GM20431 (cell line): ENCODE data around the gene KCNMA1.

ENCODE experiments used
- in situ Hi-C: fragments of 300-500 bp; cut with MseI, MboI; formaldehyde crosslinking; loops from one replicate; pipeline ENCODE4 v1.15.0; 2020; ENCODE audit warnings: low sequenced_read_pairs; ENCODE audit not compliant: unreplicated experiment

The KCNMA1 gene

DNA sequence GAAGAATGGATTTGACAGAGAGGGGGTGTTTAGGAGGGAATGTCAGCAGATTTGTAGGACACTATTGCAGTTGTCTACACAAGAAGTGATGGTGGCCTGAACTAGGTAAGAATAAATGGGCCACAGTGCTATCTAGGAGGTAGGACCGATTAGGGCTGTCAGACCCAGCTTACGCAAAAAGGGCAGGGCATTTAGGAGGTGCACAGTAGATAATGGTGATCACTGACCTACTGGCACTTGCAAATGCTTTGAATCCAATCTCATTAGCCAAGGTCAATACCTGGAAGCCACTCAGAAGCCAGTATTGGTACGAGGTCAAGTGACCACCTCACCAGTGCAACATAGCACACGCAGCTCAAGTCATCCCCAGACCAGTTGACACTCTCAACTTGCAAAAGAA is 330.9 kb downstream of the KCNMA1 start:
- in situ Hi-C loops, result no loop called here

- in situ Hi-C loops, result no loop called here
Measured at GRCh38 chr10:77305650-77306632, 331.7 kb downstream of the KCNMA1 start.

GRCh38 chr10:77304192-77304591 is 333.4 kb downstream of the KCNMA1 start:
- in situ Hi-C loops, result no loop called here

- in situ Hi-C loops, result no loop called here
Measured at GRCh38 chr10:77301305-77301730, 336.3 kb downstream of the KCNMA1 start.

DNA sequence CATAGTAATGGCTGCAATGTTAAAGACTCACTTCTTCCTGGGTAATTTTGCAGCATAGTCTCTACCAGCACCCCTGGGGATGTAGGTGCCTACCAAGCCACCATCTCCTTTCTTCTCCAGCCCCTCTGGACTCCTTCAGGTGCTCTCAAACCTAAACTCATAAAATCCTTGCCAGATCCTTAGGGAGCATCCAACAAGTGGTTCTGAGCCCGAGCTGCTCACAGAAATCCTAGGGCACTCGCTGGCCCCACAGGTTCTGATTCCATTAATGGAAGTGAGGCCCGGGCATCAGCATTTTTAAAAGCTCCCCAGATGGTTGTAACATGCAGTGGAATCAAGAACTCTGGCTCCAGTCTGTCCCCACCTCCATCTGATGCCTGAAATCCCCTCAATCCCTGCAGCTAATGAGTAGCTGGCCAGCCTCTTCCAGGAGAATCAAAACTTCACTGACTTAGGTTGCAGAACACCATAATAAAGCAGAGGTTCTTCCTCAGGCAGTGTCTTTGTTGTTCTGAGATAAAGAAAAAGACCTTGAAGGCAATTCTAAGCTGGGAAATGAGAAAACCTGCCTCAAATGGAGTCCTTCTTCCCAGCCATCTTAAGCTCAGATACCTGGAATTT is 336.8 kb downstream of the KCNMA1 start:
- in situ Hi-C loops, result no loop called here

DNA sequence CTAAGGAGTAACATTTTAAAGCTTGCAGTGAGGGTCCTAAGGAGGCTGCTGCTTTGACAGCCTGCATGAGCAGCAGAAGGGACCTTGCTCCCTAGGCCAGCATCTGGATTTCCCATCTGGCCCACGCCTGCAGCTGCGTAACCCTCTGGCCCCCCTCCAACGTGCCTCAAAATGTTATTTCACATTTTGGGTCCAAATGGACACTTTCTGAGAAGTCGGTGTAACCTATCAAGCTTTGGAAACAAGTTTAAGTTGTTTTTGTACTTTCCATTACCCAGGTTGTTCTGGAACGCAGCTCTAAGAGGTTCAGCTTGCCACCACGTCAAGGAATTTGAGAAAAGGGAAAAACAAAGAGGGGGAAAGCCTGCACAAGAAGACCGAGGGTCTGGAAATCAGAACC is 338.3 kb downstream of the KCNMA1 start:
- in situ Hi-C loops, result no loop called here

DNA sequence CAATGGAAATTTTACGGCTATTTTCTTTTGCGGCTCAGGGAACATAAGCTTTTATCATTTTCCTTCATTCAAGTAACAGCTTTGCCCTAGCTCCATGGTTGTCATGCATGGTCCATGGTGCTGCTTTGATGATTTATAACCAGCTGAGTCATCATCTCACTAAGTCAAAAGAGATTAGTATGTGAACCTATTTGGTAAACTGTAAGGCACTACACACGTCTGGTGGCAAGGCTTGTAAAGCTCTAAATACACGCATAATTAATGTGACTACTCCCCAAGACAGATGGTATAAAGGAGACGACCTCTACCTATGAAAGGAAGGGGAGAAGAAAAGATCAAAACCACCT is 340.2 kb downstream of the KCNMA1 start:
- in situ Hi-C loops, result no loop called here

DNA sequence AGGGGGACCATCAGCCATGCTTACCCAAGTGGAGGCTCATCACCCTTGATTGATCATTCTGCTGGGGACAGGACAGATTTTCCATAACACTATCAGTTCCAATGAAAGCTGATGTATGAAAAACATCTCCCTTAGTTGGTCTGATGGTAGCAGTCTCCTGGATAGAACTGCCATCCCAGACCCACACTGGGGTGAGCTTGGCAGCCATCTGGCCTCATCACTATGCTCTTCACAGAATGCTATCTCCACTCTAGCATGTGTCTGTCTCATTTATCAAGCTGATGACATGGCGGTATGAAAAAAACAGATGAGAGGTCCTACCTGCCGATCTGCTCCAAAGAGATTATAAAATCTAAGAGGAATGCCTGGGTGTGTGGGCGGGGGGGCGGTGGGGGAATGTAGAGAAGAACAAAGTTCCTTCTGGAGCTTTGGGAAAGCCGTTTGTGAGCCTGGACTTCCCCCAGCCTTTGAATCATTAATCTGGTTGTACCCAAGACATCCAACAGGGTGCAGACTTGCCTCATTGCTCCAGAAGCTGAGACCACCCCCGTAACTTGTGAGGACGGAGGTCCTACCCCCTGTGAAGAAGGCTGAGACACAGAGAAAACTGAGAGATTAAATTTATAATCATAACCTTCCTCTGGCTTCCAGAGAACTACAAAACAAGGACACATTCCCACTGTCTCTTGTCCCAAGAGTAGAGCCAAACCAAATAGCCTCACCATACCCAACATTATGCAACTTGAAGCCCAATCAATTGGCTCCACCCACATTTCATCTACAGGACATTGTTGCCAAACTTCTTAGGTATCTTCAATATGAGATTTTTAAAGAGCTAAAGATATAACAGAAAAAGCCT is 340.8 kb downstream of the KCNMA1 start:
- in situ Hi-C loops, result no loop called here

DNA sequence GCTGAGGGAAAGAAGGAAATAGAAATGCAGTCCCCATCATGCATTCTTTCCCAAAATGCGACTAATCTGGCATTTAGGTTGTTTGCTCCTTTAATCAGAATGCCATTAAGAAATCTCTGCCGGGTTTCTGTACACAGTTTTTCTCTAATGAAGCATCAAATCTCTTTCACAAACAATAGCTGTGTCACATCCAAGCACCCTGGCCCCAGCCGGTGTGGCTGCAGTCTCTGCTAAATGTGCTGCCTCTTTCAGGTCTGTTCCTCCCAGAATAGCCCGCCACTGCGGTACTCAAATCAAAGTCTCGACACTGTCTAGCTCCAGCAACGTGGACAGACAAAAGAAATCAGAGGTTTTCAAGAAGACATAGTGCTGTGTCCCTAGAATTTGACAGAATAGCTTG is 343.8 kb downstream of the KCNMA1 start:
- in situ Hi-C loops, result no loop called here

- in situ Hi-C loops, result no loop called here
Measured at GRCh38 chr10:77293347-77293746, 344.3 kb downstream of the KCNMA1 start.

GRCh38 chr10:77291596-77292505 is 345.8 kb downstream of the KCNMA1 start:
- in situ Hi-C loops, result no loop called here

- in situ Hi-C loops, result no loop called here
Measured at GRCh38 chr10:77290528-77291155, 347.0 kb downstream of the KCNMA1 start.

DNA sequence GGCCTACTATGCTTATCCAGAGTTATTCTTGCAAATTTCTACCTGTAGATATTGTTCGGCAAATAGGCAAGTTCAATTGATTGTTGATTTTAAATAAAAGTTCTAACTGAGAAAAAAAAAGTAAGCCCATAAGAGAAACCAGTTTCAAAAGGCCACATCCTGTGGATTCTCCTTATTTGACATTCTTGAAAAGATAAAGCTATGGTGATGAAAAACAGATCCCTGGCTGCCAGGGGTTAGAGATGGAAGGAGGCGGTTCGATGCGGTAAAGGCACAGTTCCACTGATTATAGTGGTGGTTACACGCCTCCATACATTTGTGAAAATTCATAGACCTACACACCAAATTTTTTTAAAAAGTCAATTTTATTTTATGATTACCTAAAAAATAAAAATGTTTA is 347.8 kb downstream of the KCNMA1 start:
- in situ Hi-C loops, result no loop called here

- in situ Hi-C loops, result no loop called here
Measured at GRCh38 chr10:77289027-77289501, 348.5 kb downstream of the KCNMA1 start.

DNA sequence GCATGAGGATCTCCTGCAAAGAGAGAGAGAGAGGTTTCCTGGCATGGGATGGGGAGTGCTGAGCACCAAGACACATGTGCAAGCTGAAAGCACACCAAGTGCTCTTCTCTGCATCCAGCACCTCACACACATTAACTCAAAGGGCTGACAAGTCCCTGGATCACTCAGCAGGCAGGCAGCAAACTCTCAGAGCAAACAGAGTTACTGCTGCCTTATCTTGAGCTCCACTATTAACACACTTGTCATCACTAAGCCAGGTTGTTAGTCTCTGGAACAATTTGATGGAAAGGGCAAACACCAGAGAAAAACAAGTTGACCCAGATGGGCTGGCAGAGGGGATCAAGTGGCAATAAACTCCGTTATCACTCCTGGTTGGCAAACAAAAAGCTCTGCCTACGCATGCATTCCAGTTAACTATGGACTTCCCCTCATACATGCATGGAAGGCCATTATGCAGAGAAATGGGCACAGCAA is 349.9 kb downstream of the KCNMA1 start:
- in situ Hi-C loops, result no loop called here

DNA sequence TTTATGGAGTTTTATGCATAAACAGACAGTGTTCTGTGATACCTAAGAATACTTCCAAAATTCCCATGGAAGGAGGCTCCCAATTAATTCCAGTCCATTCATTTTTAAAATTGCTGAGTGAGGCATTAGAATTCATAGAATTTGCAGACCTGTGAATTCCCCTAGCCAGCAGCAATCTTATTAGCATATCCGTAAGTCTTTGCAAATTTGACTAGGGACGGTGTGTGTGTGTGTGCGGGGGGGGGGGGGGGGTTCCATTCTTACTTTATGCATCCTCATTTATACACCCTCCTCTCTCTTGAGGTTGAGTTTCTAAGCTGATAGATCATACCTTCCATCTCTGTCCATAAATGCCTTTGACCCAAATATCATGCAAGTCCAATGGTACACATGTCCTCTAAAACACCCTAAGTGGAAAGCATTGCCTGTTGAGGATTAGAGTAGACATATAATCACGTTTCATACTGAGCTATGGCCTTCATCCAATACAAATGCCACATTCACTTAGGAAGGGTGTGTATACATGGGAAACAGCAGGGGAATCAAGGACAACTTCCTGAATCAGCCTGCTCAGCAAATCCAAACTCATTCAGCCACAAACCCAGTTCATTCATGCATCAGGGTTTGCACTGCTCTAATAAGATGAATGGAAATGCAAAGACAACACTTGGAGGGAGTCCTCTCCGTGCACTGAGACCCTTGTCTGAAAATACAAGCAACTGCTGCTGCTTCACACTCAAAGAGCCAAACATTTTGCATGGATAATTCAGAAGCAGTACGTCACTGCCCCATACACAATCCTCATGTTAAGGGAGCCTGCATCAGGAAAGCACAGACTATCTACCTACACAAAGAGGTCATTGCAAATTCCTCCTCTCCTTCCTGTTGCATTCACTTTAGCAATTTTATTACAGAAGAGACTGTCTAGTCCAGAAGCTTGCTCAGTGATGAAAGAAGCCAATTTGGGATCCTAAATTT is 350.8 kb downstream of the KCNMA1 start:
- in situ Hi-C loops, result no loop called here

- in situ Hi-C loops, result no loop called here
Measured at GRCh38 chr10:77285529-77286182, 352.0 kb downstream of the KCNMA1 start.
